PC-9 (cell line): ENCODE results near the gene TUBB4B.

Source experiments
- CTCF ChIP-seq: fragments of 200-600 bp; sonication (generic); conservative IDR thresholded peaks from 2 replicates; pipeline ENCODE4 v1.6.1; 2017; ENCODE audit warnings: mixed run types, antibody characterized with exemption, mild to moderate bottlenecking, moderate library complexity
- EZH2 ChIP-seq: fragments of 200-600 bp; sonication (generic); IDR thresholded peaks from 2 replicates; pipeline ENCODE4 v1.8.0; 2017; ENCODE audit warnings: antibody characterized with exemption, low read depth

- TF ChIP-seq CTCF (no peak), EZH2 (no peak)
Measured at GRCh38 chr9:137218212-137218753, 22.8 kb upstream of the TUBB4B start.
